ENCODE measurements around the gene GLOD5.
A peak's percentile ranks its signal among the peaks of the same experiment; 100 is the strongest.

GLOD5 gene

GRCh38 chrX:48761674-48762471 is at the start of gene GLOD5:
TSS of gene GLOD5 (plus strand) at chrX:48761747. CDS start at chrX:48761791, 44 bp downstream.
- peak; percentile 55 for TF ChIP-seq CTCF (IDR thresholded peaks at IDR 0.05; ENCODE audit: insufficient read depth, low read depth, low read length, missing control alignments)
- H3K4me3 ChIP-seq (ENCODE audit: low read length), result no peak within 1 kb of the TSS
- DNase-seq (ENCODE audit: low read depth), result peak; percentile 80

- no peak overlapping the region for H3K4me3 ChIP-seq (ENCODE audit: low read length)
- TF ChIP-seq CTCF (IDR thresholded peaks at IDR 0.05; ENCODE audit: insufficient read depth, low read depth, low read length, missing control alignments), result no peak
- no peak for DNase-seq (ENCODE audit: low read depth)
Measured at GRCh38 chrX:48711929-48712505, 49.5 kb upstream of the GLOD5 start.

GRCh38 chrX:48713847-48714246 is 47.7 kb upstream of the GLOD5 start:
- TF ChIP-seq CTCF (IDR thresholded peaks at IDR 0.05; ENCODE audit: insufficient read depth, low read depth, low read length, missing control alignments), result no peak
- no peak overlapping the region for H3K4me3 ChIP-seq (ENCODE audit: low read length)
- no peak for DNase-seq (ENCODE audit: low read depth)

- TF ChIP-seq CTCF (IDR thresholded peaks at IDR 0.05; ENCODE audit: insufficient read depth, low read depth, low read length, missing control alignments), result no peak
- DNase-seq (ENCODE audit: low read depth), result no peak
- H3K4me3 ChIP-seq (ENCODE audit: low read length), result no peak overlapping the region
Measured at GRCh38 chrX:48714573-48714972, 47.0 kb upstream of the GLOD5 start.

GRCh38 chrX:48715072-48715471 is 46.5 kb upstream of the GLOD5 start:
- TF ChIP-seq CTCF (IDR thresholded peaks at IDR 0.05; ENCODE audit: insufficient read depth, low read depth, low read length, missing control alignments), result no peak
- peak; percentile 25 for DNase-seq (ENCODE audit: low read depth)
- H3K4me3 ChIP-seq (ENCODE audit: low read length), result no peak overlapping the region

GRCh38 chrX:48715876-48716502 is 45.6 kb upstream of the GLOD5 start:
- no peak for TF ChIP-seq CTCF (IDR thresholded peaks at IDR 0.05; ENCODE audit: insufficient read depth, low read depth, low read length, missing control alignments)

More at GRCh38 chrX:48715876-48716502, 45.6 kb upstream of the GLOD5 start:
- DNase-seq (ENCODE audit: low read depth), result no peak
- no peak overlapping the region for H3K4me3 ChIP-seq (ENCODE audit: low read length)
